Measurements from ENCODE around the gene ITGA1. TPM values are rescaled to one million over a fixed set of nuclear protein-coding genes. Genes with fewer than 3 reads are reported as not detected.

Gene ITGA1
- total and polyA plus RNA-seq, 2 of the 13 experiments (the other 11 are each of a cell fraction or from before 2014, with no cell fraction given) = 23.1 to 28.6 TPM

GRCh38 chr5:52945040-52945439, 157.3 kb downstream of the ITGA1 start:
- Histone ChIP-seq H3K9me3 (ENCODE audit: low read length) (no peaks in the 10 kb centered on the region), H3K27ac (ENCODE audit: extremely low read length, insufficient read depth, low read length) (no peak overlapping the region), H2AFZ (ENCODE audit: low read length) (no peak overlapping the region), H3K79me2 (ENCODE audit: insufficient read depth, low read length) (no peaks in the 10 kb centered on the region), H3K27me3 (ENCODE audit: control insufficient read depth in 1 of 2, insufficient read depth in 2 of 2, low read length in 2 of 2) (no peaks in the 10 kb centered on the region), H3K4me1 (ENCODE audit: insufficient read depth, low read length) (peaks cover 9% of the 10 kb centered on the region), H3K4me2 (ENCODE audit: low read depth, low read length) (no peak overlapping the region), H3K4me3 (replicated peaks in 1 of 3; ENCODE audit: insufficient read depth in 1 of 3, low read depth in 2 of 3, low read length in 3 of 3) (no peak overlapping the region), H3K36me3 (replicated peaks in 1 of 2; ENCODE audit: control insufficient read depth in 1 of 2, insufficient read depth in 2 of 2, low read length in 2 of 2) (no peaks in the 10 kb centered on the region; a peak in 2 of 5 replicates), H4K20me1 (ENCODE audit: insufficient read depth, low read length) (no peaks in the 10 kb centered on the region), H3K9ac (ENCODE audit: insufficient read depth, low read depth, low read length) (no peak overlapping the region)
- FAIRE-seq (no peak), ATAC-seq (no peak), DNase-seq (ENCODE audit: low spot score) (no peak)
- intact Hi-C loops (cut with micrococcal nuclease; ENCODE audit: unreplicated experiment) = no loop called here
- CTCF ChIA-PET (ENCODE audit: low intra/inter-chr PET ratio, low total read pairs) = no interaction called here
- 93% methylated on average over 4 of the region's 4 CpGs for WGBS (ENCODE audit: low lambda C conversion rate)
- in situ Hi-C loops (cut with HindIII; ENCODE audit: extremely low pct_ligation_motif_present, low pct_unique_long_range_greater_than_20kb) = loop anchor here (5.0 kb wide), 2 partner anchors 42 to 152 kb away; partner anchors contain the start of gene ITGA2
- POLR2A ChIA-PET = no interaction called here
- no TSS peak for BruUV-seq (replicated peaks)
- TF ChIP-seq CHD2 (IDR thresholded peaks at IDR 0.05; ENCODE audit: low read depth, low read length) (no peak), RNF219 (CRISPR knock-in tag; IDR thresholded peaks at IDR 0.05) (no peak), HNRNPL (IDR thresholded peaks at IDR 0.05; ENCODE audit: low read depth, low read length) (no peak), ZNF10 (CRISPR knock-in tag; IDR thresholded peaks at IDR 0.05; ENCODE audit: borderline replicate concordance, low read depth) (no peak), MTERF4 (CRISPR knock-in tag; IDR thresholded peaks at IDR 0.05) (no peak), ZSCAN21 (CRISPR knock-in tag; IDR thresholded peaks at IDR 0.05; ENCODE audit: borderline replicate concordance) (no peak), HOMEZ (CRISPR knock-in tag; IDR thresholded peaks at IDR 0.05; ENCODE audit: low read depth) (no peak), MAX (IDR thresholded peaks at IDR 0.05) (no peak), AHR (CRISPR knock-in tag; IDR thresholded peaks at IDR 0.05) (no peak), ZBTB44 (CRISPR knock-in tag; IDR thresholded peaks at IDR 0.05) (no peak), KLF12 (CRISPR knock-in tag; IDR thresholded peaks at IDR 0.05; ENCODE audit: borderline replicate concordance) (no peak), CSRNP1 (CRISPR knock-in tag; IDR thresholded peaks at IDR 0.05) (no peak), ZNF333 (CRISPR knock-in tag; IDR thresholded peaks at IDR 0.05; ENCODE audit: borderline replicate concordance) (no peak), MIER2 (CRISPR knock-in tag; IDR thresholded peaks at IDR 0.05) (no peak), FOXO4 (CRISPR knock-in tag; conservative IDR thresholded peaks at IDR 0.05) (no peak), CBFB (CRISPR knock-in tag; IDR thresholded peaks at IDR 0.05) (no peak)

All from HepG2 (cell line).